ENCODE measurements around the gene SLAMF7.

SLAMF7 gene

GRCh38 chr1:160800645-160801408, 61.8 kb downstream of the SLAMF7 start:
- no peak for DNase-seq (ENCODE audit: low read depth)

GRCh38 chr1:160801836-160802580, 63.0 kb downstream of the SLAMF7 start:
- DNase-seq (ENCODE audit: low read depth), result no peak

Data from activated T-cell treated with anti-CD3 and anti-CD28 coated beads for 48 hours (primary cell).